GM12878 (cell line): Measurements from ENCODE around the gene IFNA13. TPM values are rescaled to one million over a fixed set of nuclear protein-coding genes. Genes with fewer than 3 reads are reported as not detected.

Experiments
- CHD1 ChIP-seq: IDR thresholded peaks from 2 replicates; pipeline ENCODE4 v1.6.1; 2012; ENCODE audit warnings: low read depth, low read length, improper control_type of control experiment
- IKZF1 ChIP-seq: fragments of 450-650 bp; conservative IDR thresholded peaks from 2 replicates; pipeline ENCODE4 v1.6.1; 2017; ENCODE audit warnings: antibody characterized with exemption, mild to moderate bottlenecking
- JUND ChIP-seq: IDR thresholded peaks from 2 replicates; pipeline ENCODE4 v1.6.1; 2012; ENCODE audit warnings: low read depth, mild to moderate bottlenecking, low read length, improper control_type of control experiment, moderate library complexity
- MTA2 ChIP-seq: fragments of 450-650 bp; IDR thresholded peaks from 2 replicates; pipeline ENCODE4 v1.6.1; 2016; ENCODE audit warnings: low read depth, mild to moderate bottlenecking, moderate library complexity
- NKRF ChIP-seq: fragments of 450-650 bp; conservative IDR thresholded peaks from 2 replicates; pipeline ENCODE4 v1.6.1; 2017; ENCODE audit warnings: mild to moderate bottlenecking, moderate library complexity
- RELB ChIP-seq: fragments of 450-650 bp; IDR thresholded peaks from 2 replicates; pipeline ENCODE4 v1.6.1; 2017; ENCODE audit warnings: low read depth, mild to moderate bottlenecking, moderate library complexity
- SMC3 ChIP-seq: IDR thresholded peaks from 2 replicates; pipeline ENCODE4 v1.6.1; 2011; ENCODE audit warnings: low read length, improper control_type of control experiment, borderline replicate concordance
- SP1 ChIP-seq: IDR thresholded peaks from one replicate; pipeline ENCODE4 v1.6.1; 2011; ENCODE audit warnings: low read depth, low read length
- TARDBP ChIP-seq: IDR thresholded peaks from 2 replicates; pipeline ENCODE4 v1.6.1; 2016; ENCODE audit warnings: borderline replicate concordance
- ZBTB11 ChIP-seq: fragments of 450-650 bp; formaldehyde crosslinking; IDR thresholded peaks from 2 replicates; pipeline ENCODE4 v1.5.0; 2022; ENCODE audit warnings: mild to moderate bottlenecking, missing genetic modification characterization
- ZBTB33 ChIP-seq: fragments of 450-650 bp; IDR thresholded peaks from 2 replicates; pipeline ENCODE4 v1.6.1; 2017; ENCODE audit warnings: mild to moderate bottlenecking
- ZNF24 ChIP-seq: fragments of 450-650 bp; IDR thresholded peaks from 2 replicates; pipeline ENCODE4 v1.6.1; 2017; ENCODE audit warnings: antibody characterized with exemption, mild to moderate bottlenecking
- polyA plus RNA-seq, 11 experiments: library from polyadenylated mRNA; depleted of rRNA in 4 of 11; unstranded in 6 of 11; stranded (reverse) in 5 of 11; fragments of >200 nt; fragmentation: Nextera tagmentation in 4 of 11; fragmentation: Illumina TruSeq in 1 of 11; extraction: Ambion mirVana in 4 of 11; extraction: Trizol in 1 of 11; gene quantifications; 1 replicate in 1 of 11; 2 replicates in 10 of 11; pipeline versions ENCODE4 v1.2.1 to v1.2.3, GENCODE V29; 2011 to 2016; ENCODE audit warnings: inconsistent platforms in 2 of 11, missing spikeins in 2 of 11, low read depth in 1 of 11
- total RNA-seq, 4 experiments: library from RNA; depleted of rRNA in 3 of 4; stranded (reverse); fragments of >200 nt in 3 of 4; fragmentation: Illumina TruSeq in 1 of 4; extraction: Trizol in 1 of 4; gene quantifications; 2 replicates each; pipeline versions ENCODE4 v1.2.1 to v1.2.3, GENCODE V29; 2013 to 2021
- TF ChIP-seq, protein P1 (sequence below): IDR thresholded peaks from 2 replicates; pipeline ENCODE4 v1.6.1; 2011; ENCODE audit warnings: low read depth, mild to moderate bottlenecking, low read length, moderate library complexity, borderline replicate concordance; ENCODE audit errors: extremely low read depth
- TF ChIP-seq, protein P2 (sequence below): IDR thresholded peaks from 2 replicates; pipeline ENCODE4 v1.6.1; 2011; ENCODE audit warnings: mild to moderate bottlenecking, low read depth, low read length, moderate library complexity; ENCODE audit not compliant: insufficient replicate concordance

The IFNA13 gene
- total and polyA plus RNA-seq, 10 of the 15 experiments (the other 5 are each of a cell fraction or from before 2014, with no cell fraction given) = not detected

DNA sequence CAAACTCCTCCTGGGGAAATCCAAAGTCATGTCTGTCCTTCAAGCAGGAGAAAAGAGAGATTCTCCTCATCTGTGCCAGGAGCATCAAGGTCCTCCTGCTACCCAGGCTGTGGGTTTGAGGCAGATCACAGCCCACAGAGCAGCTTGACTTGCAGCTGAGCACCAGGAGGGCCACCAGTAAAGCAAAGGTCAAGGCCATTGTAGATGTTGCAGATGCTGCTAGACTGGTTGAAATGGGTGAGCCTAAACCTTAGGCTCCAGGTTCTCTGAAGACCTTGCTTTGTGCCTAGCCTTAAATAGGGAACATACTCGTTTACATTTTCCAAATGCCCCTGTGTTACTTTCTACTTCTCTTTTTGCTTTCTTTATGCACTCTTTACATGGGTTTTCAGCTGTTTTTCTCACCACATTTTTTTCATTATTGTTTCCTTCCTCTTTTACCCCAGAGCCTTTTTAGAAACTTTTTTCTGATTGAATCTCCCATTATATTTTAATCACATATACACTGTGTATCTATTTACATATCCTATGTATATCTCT, 17.3 kb upstream of the IFNA13 start, which contains the start of gene IFNA2 (continued):
- peak; percentile 78 for TF ChIP-seq MTA2
- no peak for TF ChIP-seq SMC3
- TF ChIP-seq ZNF24 = no peak
- TF ChIP-seq NKRF = no peak
- TF ChIP-seq JUND = no peak
- TF ChIP-seq RELB = peak; percentile 36; the same call in 1 of the 2 replicates
- TF ChIP-seq ZBTB11 (CRISPR knock-in tag) = no peak
- TF ChIP-seq TARDBP = no peak
- TF ChIP-seq, protein P1, sequence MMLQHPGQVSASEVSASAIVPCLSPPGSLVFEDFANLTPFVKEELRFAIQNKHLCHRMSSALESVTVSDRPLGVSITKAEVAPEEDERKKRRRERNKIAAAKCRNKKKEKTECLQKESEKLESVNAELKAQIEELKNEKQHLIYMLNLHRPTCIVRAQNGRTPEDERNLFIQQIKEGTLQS = no peak
- no peak for TF ChIP-seq SP1
- peak; percentile 50; the same call in 1 of the 2 replicates for TF ChIP-seq IKZF1
- TF ChIP-seq, protein P2, sequence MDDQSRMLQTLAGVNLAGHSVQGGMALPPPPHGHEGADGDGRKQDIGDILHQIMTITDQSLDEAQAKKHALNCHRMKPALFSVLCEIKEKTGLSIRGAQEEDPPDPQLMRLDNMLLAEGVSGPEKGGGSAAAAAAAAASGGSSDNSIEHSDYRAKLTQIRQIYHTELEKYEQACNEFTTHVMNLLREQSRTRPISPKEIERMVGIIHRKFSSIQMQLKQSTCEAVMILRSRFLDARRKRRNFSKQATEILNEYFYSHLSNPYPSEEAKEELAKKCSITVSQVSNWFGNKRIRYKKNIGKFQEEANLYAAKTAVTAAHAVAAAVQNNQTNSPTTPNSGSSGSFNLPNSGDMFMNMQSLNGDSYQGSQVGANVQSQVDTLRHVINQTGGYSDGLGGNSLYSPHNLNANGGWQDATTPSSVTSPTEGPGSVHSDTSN = no peak
- no peak for TF ChIP-seq ZBTB33
- no peak for TF ChIP-seq CHD1
